ENCODE measurements around the gene JAG1. TPM values are rescaled to one million over a fixed set of nuclear protein-coding genes. Genes with fewer than 3 reads are reported as not detected.

The JAG1 gene
- polyA plus RNA-seq, 1 donor (not counting 4 experiments of a cell fraction or from before 2014, with no cell fraction given): 84.2 TPM

- H3K9ac ChIP-seq (ENCODE audit: control insufficient read depth, extremely low read depth, insufficient read depth, low read length): no peak overlapping the region
- peaks cover 39% of the 10 kb centered on the region for H3K4me1 ChIP-seq (ENCODE audit: control insufficient read depth, extremely low read depth, insufficient read depth, low read length)
- no peaks in the 10 kb centered on the region for H3K79me2 ChIP-seq (ENCODE audit: control insufficient read depth, insufficient read depth, low read length)
- no peak overlapping the region for H3K4me2 ChIP-seq (ENCODE audit: control insufficient read depth, extremely low read depth, insufficient read depth, low read depth, low read length)
- H2AFZ ChIP-seq (ENCODE audit: control insufficient read depth, low read length): no peak overlapping the region
- dilution Hi-C loops (cut with MboI; ENCODE audit: extremely low pct_ligation_motif_present, low sequenced_read_pairs): no loop called here
- H4K20me1 ChIP-seq (ENCODE audit: control insufficient read depth, extremely low read depth, insufficient read depth, low read length): no peaks in the 10 kb centered on the region
- H3K27ac ChIP-seq (ENCODE audit: control insufficient read depth, insufficient read depth, low read length): no peak overlapping the region
- no peaks in the 10 kb centered on the region for H3K9me1 ChIP-seq (ENCODE audit: control insufficient read depth, extremely low read depth, insufficient read depth, low read length)
- no peaks in the 10 kb centered on the region for H3K27me3 ChIP-seq (ENCODE audit: control insufficient read depth, extremely low read depth, insufficient read depth, low read length)
- DNase-seq (ENCODE audit: low read depth, low spot score) (no peak), FAIRE-seq (no peak)
- TF ChIP-seq EZH2 (IDR thresholded peaks at IDR 0.05; ENCODE audit: low read length) (no peak), CTCF (optimal IDR thresholded peaks at IDR 0.05 in 1 of 3, IDR thresholded peaks at IDR 0.05 in 1 of 3, conservative IDR thresholded peaks at IDR 0.05 in 1 of 3; ENCODE audit: extremely low read depth in 1 of 3, insufficient read depth in 2 of 3, low read length in 3 of 3) (no peak)
- H3K36me3 ChIP-seq (ENCODE audit: control insufficient read depth in 2 of 2, extremely low read depth in 1 of 2, insufficient read depth in 2 of 2, low read length in 2 of 2): peaks cover 0 to 3% of the 10 kb centered on the region in 2 experiments
- no peaks in the 10 kb centered on the region for H3K9me3 ChIP-seq (ENCODE audit: control insufficient read depth, low read depth, low read length)
- H3K4me3 ChIP-seq (ENCODE audit: control insufficient read depth in 2 of 3, extremely low read depth in 1 of 3, insufficient read depth in 2 of 3, low read depth in 1 of 3, low read length in 3 of 3): no peak overlapping the region
Measured at GRCh38 chr20:10602221-10602871, 71.5 kb downstream of the JAG1 start.

- Histone ChIP-seq H3K9me1 (ENCODE audit: control insufficient read depth, extremely low read depth, insufficient read depth, low read length) (no peaks in the 10 kb centered on the region), H3K9ac (ENCODE audit: control insufficient read depth, extremely low read depth, insufficient read depth, low read length) (no peak overlapping the region), H3K4me3 (ENCODE audit: control insufficient read depth in 2 of 3, extremely low read depth in 1 of 3, insufficient read depth in 2 of 3, low read depth in 1 of 3, low read length in 3 of 3) (no peak overlapping the region), H2AFZ (ENCODE audit: control insufficient read depth, low read length) (no peak overlapping the region), H3K4me1 (ENCODE audit: control insufficient read depth, extremely low read depth, insufficient read depth, low read length) (peaks cover 57% of the 10 kb centered on the region), H3K9me3 (ENCODE audit: control insufficient read depth, low read depth, low read length) (no peaks in the 10 kb centered on the region), H3K27ac (ENCODE audit: control insufficient read depth, insufficient read depth, low read length) (peak overlapping the region; percentile 85), H3K79me2 (ENCODE audit: control insufficient read depth, insufficient read depth, low read length) (no peaks in the 10 kb centered on the region), H3K4me2 (ENCODE audit: control insufficient read depth, extremely low read depth, insufficient read depth, low read depth, low read length) (no peak overlapping the region), H4K20me1 (ENCODE audit: control insufficient read depth, extremely low read depth, insufficient read depth, low read length) (no peaks in the 10 kb centered on the region), H3K27me3 (ENCODE audit: control insufficient read depth, extremely low read depth, insufficient read depth, low read length) (no peaks in the 10 kb centered on the region), H3K36me3 (ENCODE audit: control insufficient read depth in 2 of 2, extremely low read depth in 1 of 2, insufficient read depth in 2 of 2, low read length in 2 of 2) (peaks cover 0 to 3% of the 10 kb centered on the region in 2 experiments)
- dilution Hi-C loops (cut with MboI; ENCODE audit: extremely low pct_ligation_motif_present, low sequenced_read_pairs): no loop called here
- no peak for TF ChIP-seq EZH2 (IDR thresholded peaks at IDR 0.05; ENCODE audit: low read length)
- no peak for TF ChIP-seq CTCF (optimal IDR thresholded peaks at IDR 0.05 in 1 of 3, IDR thresholded peaks at IDR 0.05 in 1 of 3, conservative IDR thresholded peaks at IDR 0.05 in 1 of 3; ENCODE audit: extremely low read depth in 1 of 3, insufficient read depth in 2 of 3, low read length in 3 of 3)
- DNase-seq (ENCODE audit: low read depth, low spot score) (no peak), FAIRE-seq (no peak)
Measured at GRCh38 chr20:10597637-10598036, 76.2 kb downstream of the JAG1 start.
